HTR-8/SVneo (cell line): Measurements from ENCODE around the gene COL6A2.

Experiments
- DNase-seq: peaks from one replicate; pipeline ENCODE4 v3.0.0; 2011; ENCODE audit warnings: low spot score, mixed read lengths; ENCODE audit not compliant: insufficient read length
- FAIRE-seq: peaks from 2 replicates; lab custom pipeline; 2011; peaks lifted over from hg19 to GRCh38; lab: Jason Lieb, UNC

COL6A2 gene

DNA sequence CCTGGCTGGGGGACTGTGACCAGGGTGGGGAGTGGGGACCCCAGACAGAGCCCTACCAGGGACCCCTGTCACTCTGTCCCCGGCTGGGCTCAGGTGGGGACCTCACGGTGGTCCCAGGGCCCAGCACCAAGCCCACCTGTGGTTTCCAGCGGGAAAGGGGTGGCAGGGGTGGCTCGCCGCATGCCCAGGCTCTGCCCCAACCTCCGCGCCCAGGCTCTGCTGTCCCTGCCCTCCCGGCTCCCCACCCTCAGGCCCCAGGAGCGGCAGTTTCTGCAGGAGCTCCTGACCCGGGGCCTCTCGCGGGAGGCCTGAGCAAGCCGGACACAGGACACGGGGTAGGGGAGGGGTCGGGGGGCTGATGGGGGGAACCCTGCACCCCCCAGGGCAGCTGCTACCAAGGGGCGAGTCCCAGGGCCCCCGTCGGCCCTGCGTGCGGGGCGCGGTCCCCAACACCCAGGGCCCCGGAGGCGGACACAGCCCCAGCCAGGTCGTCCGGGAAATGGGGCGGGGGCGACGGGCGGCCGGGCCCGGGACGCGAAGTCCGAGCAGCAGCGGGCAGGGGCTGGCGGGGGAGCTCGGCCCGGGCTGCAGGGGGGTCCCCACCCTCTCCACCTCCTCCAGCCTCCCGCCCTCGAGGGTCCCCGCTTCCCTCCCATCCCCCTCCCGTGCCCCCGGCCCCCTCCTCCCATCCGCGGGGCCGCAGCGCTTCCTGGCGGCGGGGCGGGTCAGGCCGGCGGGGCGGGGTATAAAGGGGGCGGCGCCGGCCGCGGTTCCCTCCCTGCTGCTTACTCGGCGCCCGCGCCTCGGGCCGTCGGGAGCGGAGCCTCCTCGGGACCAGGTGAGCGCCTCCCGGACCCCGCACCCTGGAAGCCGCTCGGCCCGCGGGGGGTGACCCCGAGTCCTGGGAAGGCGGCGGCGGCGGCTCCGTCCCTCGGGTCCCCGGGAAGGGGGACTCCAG, at the start of gene COL6A2:
Gene COL6A2 (plus strand): TSS at position 777 of the 958 bp plus-strand sequence.
- DNase-seq (peak; percentile 75), FAIRE-seq (no peak)

DNA sequence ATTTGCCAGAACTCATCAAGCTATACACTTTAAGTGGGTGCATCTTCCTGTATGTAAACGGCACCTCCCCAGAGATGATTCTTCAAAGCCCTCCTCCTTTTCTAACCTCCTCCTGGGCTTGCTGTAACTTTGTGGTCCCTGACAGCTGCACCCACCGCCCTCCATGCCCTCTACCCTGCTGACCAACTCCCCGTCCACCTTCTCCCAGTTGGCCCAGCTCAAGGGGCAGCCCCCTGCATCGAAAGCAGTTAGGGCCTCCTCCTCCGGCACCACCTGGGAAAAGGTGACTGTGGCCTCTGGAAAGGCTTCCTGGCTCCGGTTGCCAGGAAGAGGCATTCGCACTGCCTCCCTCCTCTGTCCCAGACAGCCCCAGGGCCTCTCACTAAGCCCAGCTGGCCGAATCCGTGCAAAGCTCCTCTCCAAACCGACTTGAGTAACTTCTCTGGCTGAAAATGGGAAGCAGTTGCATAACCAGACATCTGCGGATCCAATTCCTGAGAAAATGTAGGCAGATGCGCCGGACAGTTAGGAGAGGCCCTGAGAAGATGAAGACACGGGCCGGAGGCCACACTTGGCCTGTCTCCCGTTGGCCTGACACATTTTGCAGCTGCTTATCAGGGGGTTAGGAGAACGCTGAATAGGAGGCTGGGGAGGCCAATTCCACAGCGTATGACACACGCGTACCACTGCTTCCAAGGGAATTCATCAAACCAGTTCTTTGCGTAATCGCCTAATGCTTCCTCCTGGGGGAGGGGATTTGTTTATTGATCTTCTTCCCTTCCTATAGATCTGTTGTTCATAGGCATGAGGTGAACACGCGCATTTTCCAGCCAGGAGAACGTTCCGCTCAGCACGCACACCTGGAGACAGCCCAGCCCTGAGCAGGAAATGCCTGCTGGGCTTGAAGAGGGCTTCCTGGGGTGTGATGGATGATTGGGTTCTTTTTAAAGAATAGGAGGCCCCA, 48.7 kb upstream of the COL6A2 start:
- peak; percentile 54 for DNase-seq
- peak; percentile 85 for FAIRE-seq

DNA sequence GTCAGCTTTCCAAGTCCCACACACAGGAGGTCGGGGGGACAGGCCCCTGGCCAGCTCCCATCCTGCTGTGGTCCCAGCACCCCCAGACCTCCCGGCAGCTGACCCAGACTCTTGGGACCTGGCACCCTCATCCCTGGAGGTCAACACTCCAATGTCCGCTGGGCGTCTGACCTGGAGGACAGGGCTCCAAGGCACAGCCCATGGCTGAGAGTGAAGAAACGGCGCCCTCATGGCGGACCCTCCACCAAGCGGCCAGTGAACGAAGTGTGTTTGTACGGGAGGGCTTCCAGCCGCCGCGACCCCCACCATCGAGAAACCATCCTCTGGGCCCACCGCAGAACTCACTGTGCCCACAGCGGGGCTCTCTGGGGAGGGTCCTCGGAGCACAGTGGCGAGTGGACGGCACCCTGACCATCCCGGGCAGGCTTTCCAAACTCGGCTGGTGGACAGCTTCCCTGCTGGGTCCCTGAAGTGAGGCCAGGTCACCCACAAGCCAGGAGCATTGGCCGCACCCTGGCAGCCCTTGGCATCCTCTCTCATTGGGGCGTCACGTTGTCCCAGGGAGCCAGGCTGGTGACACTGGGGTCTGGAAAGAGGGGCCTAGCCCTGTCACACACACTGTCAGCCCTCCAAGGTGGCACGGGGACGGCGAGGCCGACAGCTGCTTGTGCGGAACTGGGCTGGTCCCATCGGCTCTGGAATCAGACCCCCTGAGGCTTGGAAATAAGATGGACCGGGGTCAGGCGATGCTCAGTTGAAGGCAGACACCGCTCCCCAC, 47.8 kb upstream of the COL6A2 start:
- FAIRE-seq (no peak), DNase-seq (no peak)

DNA sequence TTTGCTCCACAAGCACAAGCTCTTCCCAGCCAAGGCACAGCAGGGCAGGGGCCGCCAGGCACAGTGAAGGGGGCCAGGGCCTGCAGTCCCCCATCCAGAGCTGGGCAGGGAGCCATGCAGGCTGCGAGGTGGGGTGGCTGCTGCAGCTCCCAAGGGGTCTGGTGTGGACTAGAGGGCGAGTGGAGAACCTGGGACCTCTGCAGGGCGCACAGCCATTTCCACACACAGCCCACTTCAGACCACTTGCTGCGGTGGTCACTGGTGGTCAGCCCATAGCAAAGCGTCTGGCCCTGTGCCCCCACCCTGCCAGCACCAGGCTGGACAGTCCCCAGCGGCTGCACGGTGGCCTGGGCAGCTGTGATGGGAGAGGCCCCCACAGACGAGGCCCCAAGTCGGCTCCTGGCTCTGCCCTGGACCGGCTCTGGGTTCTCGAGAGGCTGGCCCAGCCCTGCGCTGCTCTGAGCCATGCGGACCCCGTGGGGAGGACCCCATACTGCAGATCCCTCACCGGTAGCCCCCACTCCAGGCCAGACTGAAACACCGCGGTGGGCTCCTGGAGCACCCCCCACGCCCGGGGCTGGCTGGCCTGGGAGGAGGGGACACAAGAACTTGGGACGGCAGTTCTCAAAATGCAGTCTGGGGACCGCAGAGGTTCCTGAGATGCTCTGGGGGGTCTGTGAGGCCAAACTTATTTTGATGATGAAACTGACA, 47.1 kb upstream of the COL6A2 start:
- DNase-seq (no peak), FAIRE-seq (no peak)

DNA sequence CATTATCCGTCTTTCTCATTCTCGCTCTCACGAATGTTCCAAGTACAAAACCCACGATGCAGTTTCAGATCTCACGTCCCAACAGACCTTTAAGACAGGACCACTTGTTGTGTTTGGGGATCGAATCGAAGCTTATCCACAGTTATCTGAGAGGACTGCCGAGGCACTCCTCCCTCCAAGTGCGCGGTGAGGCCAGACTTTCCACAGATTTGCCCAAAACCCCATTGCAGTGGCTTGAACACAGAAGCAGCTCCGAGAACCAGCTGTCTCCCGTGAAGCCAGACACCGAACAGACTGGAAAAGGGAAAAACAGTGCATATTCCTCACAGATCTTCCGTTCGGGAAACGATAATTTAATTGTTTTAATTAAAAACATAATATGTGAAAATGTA, 46.5 kb upstream of the COL6A2 start:
- FAIRE-seq = no peak
- DNase-seq = no peak

DNA sequence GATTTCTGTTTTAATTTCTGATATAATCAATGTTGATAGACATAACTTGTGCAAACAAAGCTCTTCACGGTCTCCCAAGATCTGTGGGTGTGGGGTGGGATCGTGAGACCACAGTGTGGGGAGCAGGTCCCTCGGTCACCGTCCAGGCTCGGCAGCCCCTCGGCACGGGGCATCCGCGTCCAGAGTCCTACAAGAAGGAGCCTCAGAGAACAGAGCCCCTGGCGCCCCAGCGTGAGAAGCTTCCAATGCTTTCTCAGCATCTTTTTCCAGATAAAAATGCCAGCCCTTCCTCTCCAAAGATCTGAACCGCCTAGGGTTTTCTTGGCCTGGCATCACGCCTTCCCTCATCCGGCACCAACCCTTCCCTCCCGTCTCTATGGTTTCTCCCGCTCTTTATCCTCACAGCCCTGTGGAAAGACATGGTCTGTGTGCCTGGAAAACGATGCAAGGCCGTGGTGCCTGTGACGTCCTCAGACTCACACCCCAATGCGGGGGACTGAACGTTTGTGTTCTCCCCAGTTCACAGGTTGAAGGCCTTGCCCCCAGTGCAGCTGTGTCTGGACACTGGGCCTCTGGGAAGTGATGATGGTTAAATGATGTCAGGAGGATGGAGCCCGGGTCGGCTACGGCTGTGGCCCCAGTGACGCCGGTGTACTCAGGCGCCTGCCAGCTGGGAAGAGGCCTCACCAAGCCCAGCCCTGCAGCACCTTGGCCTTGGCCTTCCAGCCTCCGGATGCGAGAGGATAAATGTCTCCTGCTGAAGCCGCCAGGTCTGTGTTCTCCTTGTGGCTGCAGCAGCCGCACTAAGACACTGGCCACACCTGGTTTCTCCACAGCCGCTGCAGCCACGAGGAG, 45.9 kb upstream of the COL6A2 start:
- FAIRE-seq (no peak), DNase-seq (no peak)

GRCh38 chr21:46052703-46053651, 44.9 kb upstream of the COL6A2 start:
- peak; percentile 33 for DNase-seq
- FAIRE-seq = peak; percentile 66

GRCh38 chr21:46054031-46054430, 43.9 kb upstream of the COL6A2 start:
- DNase-seq (no peak), FAIRE-seq (no peak)

GRCh38 chr21:46054451-46054881, 43.4 kb upstream of the COL6A2 start:
- DNase-seq = no peak
- FAIRE-seq = no peak

DNA sequence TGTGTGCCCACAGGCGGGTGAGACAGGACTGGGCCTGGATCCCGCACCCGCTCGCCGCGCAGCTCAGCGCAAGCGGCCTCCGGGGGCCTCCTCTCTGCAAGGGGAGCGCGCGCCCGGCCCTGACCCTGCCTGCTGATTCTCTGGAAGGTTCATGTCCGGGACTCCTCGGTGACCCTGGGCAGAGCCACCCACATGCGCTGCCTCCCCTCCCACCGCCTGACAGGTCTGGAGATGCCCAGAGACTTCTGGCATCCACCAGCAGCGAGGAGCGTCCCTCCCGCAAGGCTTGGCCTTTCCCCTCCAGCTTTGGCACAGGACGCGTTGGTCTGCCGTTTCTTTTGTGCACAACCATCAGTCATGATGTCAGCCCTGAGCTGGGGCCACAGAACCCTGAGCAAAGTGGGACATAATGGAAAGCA, 42.0 kb upstream of the COL6A2 start:
- FAIRE-seq (no peak), DNase-seq (no peak)

- DNase-seq (no peak), FAIRE-seq (no peak)
Observed at GRCh38 chr21:46056450-46056903, 41.4 kb upstream of the COL6A2 start.

DNA sequence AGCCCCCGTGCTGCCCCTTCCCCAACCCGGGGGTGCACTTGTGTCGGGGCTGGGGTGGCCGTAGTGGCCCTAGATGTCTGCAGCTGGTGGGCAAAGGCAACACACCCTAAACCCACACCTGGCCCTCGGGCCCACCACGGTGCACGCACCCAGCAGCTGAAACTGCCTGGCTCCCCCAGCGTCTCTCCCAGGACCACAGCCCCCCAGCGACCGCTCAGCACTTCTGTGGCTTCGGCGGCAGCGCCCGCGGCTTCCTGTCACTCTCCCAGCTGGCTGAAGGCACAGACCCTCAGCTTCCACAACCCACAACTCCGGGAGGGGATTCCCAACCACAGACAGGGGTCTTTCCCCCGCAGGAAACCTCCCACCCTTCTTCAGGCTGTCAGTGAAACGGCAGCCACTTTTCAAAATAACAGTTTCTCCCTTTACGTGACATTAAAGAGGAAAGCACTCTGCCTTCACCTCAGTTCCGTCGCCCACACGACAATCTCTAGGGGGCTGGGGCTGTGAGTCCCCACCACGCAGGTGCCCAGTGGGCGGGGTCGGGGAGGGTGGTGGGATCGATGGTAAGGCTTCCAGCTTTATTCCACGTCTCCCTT, 40.7 kb upstream of the COL6A2 start:
- DNase-seq (no peak), FAIRE-seq (no peak)

DNA sequence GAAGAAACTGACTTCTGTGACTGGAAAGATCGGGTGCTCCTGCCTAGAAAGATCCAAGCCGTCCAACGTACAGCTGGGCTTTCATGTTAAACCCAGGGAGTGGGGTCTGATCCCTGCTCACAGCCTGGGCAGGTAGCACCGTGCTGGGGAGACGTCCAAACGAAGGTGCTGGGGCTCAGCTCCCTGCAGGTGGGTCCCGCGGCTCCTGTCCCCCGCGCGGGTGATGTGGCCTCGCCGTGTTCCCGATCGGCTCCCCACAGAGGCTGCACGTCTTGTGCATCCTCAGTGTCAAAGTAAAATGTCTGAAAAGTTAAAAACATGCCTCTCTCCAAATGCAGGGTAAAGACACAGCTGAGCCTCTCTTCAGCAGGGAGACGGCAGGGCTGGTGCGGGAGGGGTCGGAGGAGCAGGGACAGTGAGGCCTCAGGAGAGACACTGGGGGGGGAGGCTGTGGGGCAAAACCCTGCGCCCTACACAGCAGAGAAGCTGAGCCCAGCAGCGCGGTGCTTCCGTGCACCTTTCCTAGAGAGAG, 40.1 kb upstream of the COL6A2 start:
- no peak for FAIRE-seq
- DNase-seq = no peak

DNA sequence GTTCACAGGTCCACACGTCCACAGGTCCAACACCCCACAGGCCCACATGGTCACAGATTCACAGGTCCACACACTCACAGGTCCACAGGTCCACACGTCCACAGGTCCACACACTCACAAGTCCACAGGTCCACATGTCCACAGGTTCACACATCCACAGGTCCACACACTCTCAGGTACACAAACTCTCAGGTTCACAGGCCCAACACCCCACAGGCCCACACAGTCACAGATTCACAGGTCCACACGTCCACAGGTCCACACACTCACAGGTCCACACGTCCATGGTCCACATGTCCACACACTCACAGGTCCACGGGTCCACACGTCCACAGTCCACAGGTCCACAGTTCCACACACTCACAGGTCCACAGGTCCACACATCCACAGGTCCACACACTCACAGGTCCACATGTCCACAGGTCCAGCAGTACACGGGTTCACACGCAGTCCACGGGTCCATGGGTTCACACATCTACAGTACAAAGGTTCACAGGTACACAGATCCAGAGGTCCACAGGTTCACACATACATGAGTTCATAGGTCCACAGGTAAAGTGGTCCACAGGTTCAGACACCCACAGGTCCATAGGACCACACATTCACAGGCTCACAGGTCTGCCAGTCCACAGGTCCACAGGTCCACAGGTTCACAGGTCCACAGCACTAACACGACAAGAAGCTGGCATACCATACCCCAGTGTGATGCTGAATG, 39.3 kb upstream of the COL6A2 start:
- DNase-seq = no peak
- peak; percentile 92 for FAIRE-seq

DNA sequence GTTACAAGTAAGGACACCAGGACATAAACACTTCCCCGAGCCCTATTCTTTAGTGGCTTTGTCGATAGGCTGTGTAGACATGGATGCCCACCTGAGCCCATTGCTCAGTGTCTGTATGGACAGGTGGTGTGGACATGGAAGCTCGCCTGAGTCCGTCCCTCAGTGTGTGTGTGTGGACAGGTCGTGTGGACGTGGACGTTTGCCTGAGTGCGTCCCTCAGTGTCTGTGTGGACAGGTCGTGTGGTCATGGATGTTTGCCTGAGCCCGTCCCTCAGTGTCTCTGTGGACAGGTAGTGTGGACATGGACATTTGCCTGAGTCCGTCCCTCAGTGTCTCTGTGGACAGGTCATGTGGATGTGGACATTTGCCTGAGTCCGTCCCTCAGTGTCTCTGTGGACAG, 38.7 kb upstream of the COL6A2 start:
- DNase-seq (no peak), FAIRE-seq (no peak)
